Left lung (tissue), 10 donors: ENCODE data around the gene PLXDC1. TPM values are rescaled to one million over a fixed set of nuclear protein-coding genes. Genes with fewer than 3 reads are reported as not detected.
"Not testable (repeated sequence)": the region's sequence is repeated elsewhere in the genome, so short reads cannot be mapped to it uniquely, and the experiment has no call there.

Experiments
- ATAC-seq: fragments of 200-7000 bp; cut with Tn5 transposase; one replicate; pipeline ENCODE4 v1.9.1; 2020; ENCODE audit warnings: moderate library complexity
- DNase-seq, 4 donors: peaks; one replicate each; pipeline ENCODE4 v3.0.0-alpha.2; 2013 to 2020
- H3K27ac ChIP-seq, 2 donors: fragments of 200-600 bp; sonication (generic) in 1 of 2; one replicate each; pipeline versions ENCODE4 v1.5.0 to v1.8.0; 2020 to 2021
- H3K27me3 ChIP-seq, 2 donors: fragments of 200-600 bp; sonication (generic) in 1 of 2; one replicate each; pipeline versions ENCODE4 v1.5.0 to v1.8.0; 2020 to 2021
- H3K36me3 ChIP-seq, 2 donors: fragments of 200-600 bp; sonication (generic) in 1 of 2; one replicate each; pipeline versions ENCODE4 v1.5.0 to v1.8.0; 2020 to 2021
- H3K4me1 ChIP-seq, 2 donors: fragments of 200-600 bp; one replicate each; pipeline ENCODE4 v1.8.0; 2021
- H3K4me3 ChIP-seq, 2 donors: fragments of 200-600 bp; sonication (generic) in 1 of 2; one replicate each; pipeline versions ENCODE4 v1.5.0 to v1.8.0; 2020 to 2021; ENCODE audit warnings: mild to moderate bottlenecking in 1 of 2
- H3K9me3 ChIP-seq, 2 donors: fragments of 200-600 bp; sonication (generic) in 1 of 2; one replicate each; pipeline versions ENCODE4 v1.5.0 to v1.8.0; 2020 to 2021
- intact Hi-C, 2 donors: fragments of 100-400 bp; cut with DNase I; formaldehyde crosslinking; loops; one replicate each; pipeline versions ENCODE4 v1.11.2 to v1.14.2; 2022
- polyA plus RNA-seq, 6 donors: library from polyadenylated mRNA; unstranded; fragments of 120-200 nt; gene quantifications; one replicate each; pipeline ENCODE4 v1.2.1, GENCODE V29; 2013; ENCODE audit not compliant: insufficient read length in 6 of 6
- total RNA-seq, 2 donors: library from RNA; stranded (reverse); fragmentation: NEBNext Ultra II Directional; extraction: Animal tissue kit (Norgen Biotek cat#: 25700); gene quantifications; one replicate each; pipeline ENCODE4 v1.2.1, GENCODE V29; 2021
- TF ChIP-seq, protein P1 (sequence below), 2 donors: fragments of 200-600 bp; sonication (generic) in 1 of 2; IDR thresholded peaks; one replicate each; pipeline versions ENCODE4 v1.5.0 to v1.8.0; 2021; ENCODE audit warnings: antibody characterized with exemption in 2 of 2
- donor health status: DM: no; HTN: yes; CAD: no.
- donor health status: DM: no; HTN: no; CAD: no.

The PLXDC1 gene
- total and polyA plus RNA-seq, 8 donors = 4.1 to 11.9 (median 6.9) TPM

DNA sequence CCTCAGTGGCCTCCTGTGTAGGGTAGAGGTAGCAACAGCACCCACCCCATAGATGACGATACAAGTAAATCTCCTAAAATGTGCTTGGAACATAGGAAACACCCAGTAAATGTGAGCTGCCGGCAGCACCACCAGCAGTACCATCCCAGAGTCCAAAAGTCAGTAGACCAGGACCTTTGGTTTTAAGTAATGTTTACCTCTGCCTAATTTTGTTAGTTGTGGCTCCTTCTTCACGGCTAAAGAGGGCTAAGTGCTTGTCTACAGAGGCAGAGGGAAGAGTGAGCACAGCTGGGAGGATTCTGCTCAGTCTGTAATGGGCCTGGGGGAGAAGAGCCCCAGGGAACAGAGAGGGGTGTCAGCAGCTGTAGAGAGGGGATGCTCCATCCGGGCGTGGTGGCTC, 92.9 kb downstream of the PLXDC1 start:
- TF ChIP-seq, protein P1, sequence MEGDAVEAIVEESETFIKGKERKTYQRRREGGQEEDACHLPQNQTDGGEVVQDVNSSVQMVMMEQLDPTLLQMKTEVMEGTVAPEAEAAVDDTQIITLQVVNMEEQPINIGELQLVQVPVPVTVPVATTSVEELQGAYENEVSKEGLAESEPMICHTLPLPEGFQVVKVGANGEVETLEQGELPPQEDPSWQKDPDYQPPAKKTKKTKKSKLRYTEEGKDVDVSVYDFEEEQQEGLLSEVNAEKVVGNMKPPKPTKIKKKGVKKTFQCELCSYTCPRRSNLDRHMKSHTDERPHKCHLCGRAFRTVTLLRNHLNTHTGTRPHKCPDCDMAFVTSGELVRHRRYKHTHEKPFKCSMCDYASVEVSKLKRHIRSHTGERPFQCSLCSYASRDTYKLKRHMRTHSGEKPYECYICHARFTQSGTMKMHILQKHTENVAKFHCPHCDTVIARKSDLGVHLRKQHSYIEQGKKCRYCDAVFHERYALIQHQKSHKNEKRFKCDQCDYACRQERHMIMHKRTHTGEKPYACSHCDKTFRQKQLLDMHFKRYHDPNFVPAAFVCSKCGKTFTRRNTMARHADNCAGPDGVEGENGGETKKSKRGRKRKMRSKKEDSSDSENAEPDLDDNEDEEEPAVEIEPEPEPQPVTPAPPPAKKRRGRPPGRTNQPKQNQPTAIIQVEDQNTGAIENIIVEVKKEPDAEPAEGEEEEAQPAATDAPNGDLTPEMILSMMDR (IDR thresholded peaks at IDR 0.05) = no peak
- DNase-seq (no peak), ATAC-seq (no peak)
- intact Hi-C loops = no loop called here
- Histone ChIP-seq H3K27ac (no peak overlapping the region), H3K4me3 (no peak overlapping the region), H3K4me1 (peaks cover 0 to 15% of the 10 kb centered on the region in 2 donors), H3K27me3 (no peaks in the 10 kb centered on the region), H3K36me3 (no peaks in the 10 kb centered on the region), H3K9me3 (no peaks in the 10 kb centered on the region)

DNA sequence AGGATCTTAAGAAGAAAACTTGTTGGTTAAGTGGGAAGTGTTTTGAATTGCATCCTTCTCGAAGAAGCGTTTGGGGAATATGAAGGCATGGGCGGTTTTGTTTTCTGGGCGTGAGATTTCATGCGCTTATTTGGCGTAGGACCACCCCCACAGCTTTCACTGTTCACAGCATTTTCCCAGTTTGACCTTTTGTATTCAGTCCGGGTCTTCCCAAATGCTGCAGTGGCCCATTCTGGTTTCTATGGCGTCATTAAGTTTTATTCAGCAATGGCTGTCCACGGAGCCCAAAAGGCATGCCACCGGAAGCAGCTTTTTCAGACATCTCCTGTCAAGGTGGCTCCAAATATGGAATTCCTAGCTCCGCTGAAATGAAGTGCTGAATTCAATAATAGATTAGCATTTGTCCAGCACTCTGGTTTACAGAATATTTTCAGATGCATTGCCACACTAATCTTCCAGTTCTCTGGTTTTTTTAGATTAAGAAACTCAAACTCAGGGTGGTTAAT, 93.7 kb downstream of the PLXDC1 start:
- intact Hi-C loops = no loop called here
- peaks cover 0 to 15% of the 10 kb centered on the region in 2 donors for H3K4me1 ChIP-seq
- no peak overlapping the region for H3K27ac ChIP-seq
- TF ChIP-seq, protein P1 (IDR thresholded peaks at IDR 0.05) = no peak
- no peaks in the 10 kb centered on the region for H3K36me3 ChIP-seq
- H3K27me3 ChIP-seq = peaks cover 0 to 4% of the 10 kb centered on the region in 2 donors
- DNase-seq = no peak
- H3K4me3 ChIP-seq = peak overlapping the region; percentile 51 to 53
- no peak for ATAC-seq
- no peaks in the 10 kb centered on the region for H3K9me3 ChIP-seq

DNA sequence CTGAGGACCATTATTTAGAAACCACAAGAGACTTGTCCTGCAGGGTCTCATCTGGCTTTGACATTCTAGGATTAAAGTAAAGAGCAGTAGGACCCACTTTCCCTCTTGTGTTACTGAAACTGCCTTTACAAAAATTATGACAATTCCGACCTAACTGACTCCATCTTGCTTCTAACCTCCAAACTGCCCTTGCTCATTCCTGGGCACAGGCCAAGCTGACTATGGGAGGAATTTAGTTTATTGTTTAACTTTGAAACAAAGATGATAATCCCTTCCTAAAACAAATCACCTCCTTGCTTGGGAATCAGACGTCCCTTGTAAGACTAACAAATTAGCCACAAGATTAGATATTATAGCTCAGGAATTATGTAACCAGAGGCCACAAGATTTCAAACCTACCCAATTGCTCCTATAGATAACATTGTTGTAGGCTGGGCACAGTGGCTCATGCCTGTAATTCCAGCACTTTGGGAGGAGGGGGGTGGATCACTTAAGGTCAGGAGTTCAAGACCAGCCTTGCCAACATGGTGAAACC, 97.3 kb downstream of the PLXDC1 start:
- Histone ChIP-seq H3K4me3 (no peak overlapping the region), H3K4me1 (peaks cover 0 to 15% of the 10 kb centered on the region in 2 donors), H3K9me3 (no peaks in the 10 kb centered on the region), H3K27ac (no peak overlapping the region), H3K36me3 (no peaks in the 10 kb centered on the region), H3K27me3 (peaks cover 0 to 4% of the 10 kb centered on the region in 2 donors)
- intact Hi-C loops = no loop called here
- ATAC-seq (no peak), DNase-seq (no peak)
- TF ChIP-seq, protein P1 (IDR thresholded peaks at IDR 0.05) = no peak

DNA sequence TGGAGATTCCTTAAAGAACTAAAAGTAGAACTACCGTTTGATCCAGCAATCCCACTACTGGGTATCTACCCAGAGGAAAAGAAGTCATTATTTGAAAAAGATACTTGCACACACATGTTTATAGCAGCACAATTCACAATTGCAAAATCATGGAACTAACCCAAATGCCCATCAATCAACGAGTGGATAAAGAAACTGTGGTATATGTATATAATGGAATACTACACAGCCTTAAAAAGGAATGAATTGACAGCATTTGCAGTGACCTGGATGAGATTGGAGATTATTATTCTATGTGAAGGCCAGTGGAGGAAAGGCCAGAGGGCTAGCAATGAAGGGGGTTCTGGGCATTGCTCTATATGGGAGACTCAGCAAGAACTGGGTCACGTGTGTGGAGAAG, 99.0 kb downstream of the PLXDC1 start:
- intact Hi-C loops, ATAC-seq: not testable (repeated sequence)
- H3K4me1 ChIP-seq = peaks cover 0 to 10% of the 10 kb centered on the region in 2 donors

DNA sequence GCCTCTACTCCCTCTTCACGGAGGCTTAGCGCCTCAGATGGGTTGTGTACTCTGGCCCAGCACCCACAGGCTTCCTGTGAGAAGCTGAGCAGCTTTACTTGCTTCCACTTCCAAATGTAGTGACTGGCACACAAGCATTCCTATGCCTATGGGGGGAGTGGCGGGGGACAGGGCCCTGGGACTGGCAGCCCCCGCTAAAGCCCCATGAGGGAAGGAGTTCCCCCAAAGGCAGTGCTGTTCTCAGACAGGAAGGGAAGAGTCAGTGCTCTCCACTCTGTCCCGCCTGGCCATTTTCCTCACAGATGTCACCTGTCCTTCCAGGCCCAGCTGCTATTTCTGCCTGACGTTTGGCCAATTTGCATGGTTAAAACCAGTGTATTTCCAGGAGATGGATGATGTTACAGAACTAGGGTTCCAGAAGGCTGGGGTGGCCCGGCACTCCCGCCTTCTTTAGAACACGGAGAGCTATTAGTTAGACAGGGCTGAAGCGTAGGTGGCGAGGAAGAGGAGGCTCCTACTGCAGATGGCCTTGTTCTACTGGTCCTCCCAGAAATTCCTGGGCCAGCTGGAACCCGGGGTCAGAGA, 100.3 kb downstream of the PLXDC1 start:
- H3K4me1 ChIP-seq = no peaks in the 10 kb centered on the region
- TF ChIP-seq, protein P1 (IDR thresholded peaks at IDR 0.05) = no peak
- H3K9me3 ChIP-seq = peaks cover 0 to 29% of the 10 kb centered on the region in 2 donors
- no peak for ATAC-seq
- no peak overlapping the region for H3K4me3 ChIP-seq
- no peak overlapping the region for H3K27ac ChIP-seq
- H3K36me3 ChIP-seq = no peaks in the 10 kb centered on the region
- intact Hi-C loops = no loop called here
- no peak for DNase-seq
- H3K27me3 ChIP-seq = peaks cover 0 to 4% of the 10 kb centered on the region in 2 donors

More for the DNA sequence above, 99.0 kb downstream of the PLXDC1 start:
- not testable (repeated sequence) for H3K36me3 ChIP-seq, DNase-seq, H3K4me3 ChIP-seq, H3K27ac ChIP-seq, H3K27me3 ChIP-seq
- H3K9me3 ChIP-seq = peaks cover 0 to 15% of the 10 kb centered on the region in 2 donors
